ENCODE measurements around the gene CLRN2.

CLRN2 gene

GRCh38 chr4:17544205-17544604 is 29.2 kb downstream of the CLRN2 start:
- TF ChIP-seq, protein P1, sequence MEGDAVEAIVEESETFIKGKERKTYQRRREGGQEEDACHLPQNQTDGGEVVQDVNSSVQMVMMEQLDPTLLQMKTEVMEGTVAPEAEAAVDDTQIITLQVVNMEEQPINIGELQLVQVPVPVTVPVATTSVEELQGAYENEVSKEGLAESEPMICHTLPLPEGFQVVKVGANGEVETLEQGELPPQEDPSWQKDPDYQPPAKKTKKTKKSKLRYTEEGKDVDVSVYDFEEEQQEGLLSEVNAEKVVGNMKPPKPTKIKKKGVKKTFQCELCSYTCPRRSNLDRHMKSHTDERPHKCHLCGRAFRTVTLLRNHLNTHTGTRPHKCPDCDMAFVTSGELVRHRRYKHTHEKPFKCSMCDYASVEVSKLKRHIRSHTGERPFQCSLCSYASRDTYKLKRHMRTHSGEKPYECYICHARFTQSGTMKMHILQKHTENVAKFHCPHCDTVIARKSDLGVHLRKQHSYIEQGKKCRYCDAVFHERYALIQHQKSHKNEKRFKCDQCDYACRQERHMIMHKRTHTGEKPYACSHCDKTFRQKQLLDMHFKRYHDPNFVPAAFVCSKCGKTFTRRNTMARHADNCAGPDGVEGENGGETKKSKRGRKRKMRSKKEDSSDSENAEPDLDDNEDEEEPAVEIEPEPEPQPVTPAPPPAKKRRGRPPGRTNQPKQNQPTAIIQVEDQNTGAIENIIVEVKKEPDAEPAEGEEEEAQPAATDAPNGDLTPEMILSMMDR (IDR thresholded peaks at IDR 0.05; ENCODE audit: control insufficient read depth, extremely low read depth, insufficient read depth) = no peak
- H3K4me3 ChIP-seq (ENCODE audit: low read depth, low read length) = no peak overlapping the region; the same call in 1 of the 2 replicates
- peak; percentile 54 for DNase-seq (ENCODE audit: low read depth)

- TF ChIP-seq, protein P1 (IDR thresholded peaks at IDR 0.05; ENCODE audit: control insufficient read depth, extremely low read depth, insufficient read depth) = no peak
- H3K4me3 ChIP-seq (ENCODE audit: low read depth, low read length) = no peak overlapping the region
- DNase-seq (ENCODE audit: low read depth) = peak; percentile 96
Measured at GRCh38 chr4:17544831-17545234, 29.9 kb downstream of the CLRN2 start.

DNA sequence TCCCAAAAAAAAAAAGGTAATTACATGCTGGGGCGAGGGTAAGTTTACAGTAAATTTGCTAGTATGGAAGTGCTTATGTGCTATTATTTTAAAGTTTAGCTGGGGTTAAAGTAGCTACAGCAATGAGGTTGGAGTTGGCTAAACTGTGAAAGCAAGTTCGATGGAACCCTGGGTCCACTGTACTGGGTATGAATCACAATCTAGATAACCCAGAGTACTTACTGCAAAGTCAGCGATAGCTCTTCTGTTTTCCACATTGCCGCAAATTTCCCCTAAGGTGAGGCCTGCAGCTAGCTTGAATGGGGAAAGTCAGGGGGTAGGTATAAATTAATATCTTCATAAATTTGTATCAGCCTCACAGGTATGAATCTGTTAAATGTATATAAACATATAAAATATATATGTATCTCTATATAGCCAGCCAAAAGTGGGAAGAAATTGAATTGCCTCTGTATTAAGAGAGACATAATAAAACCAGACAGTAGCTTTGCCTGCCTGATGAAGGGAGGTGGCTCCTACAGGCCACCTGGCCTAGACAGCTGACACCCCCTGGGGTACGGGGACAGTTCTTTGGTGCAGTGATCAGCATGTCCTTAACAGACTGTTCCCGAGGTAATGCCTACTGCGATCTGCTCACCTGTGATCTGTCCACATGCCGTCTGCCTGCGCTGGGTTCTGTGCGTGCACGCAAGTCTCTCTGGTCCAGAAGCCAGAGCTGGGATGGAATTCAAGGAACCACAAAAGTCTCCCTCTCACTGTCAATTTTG is 30.6 kb downstream of the CLRN2 start:
- no peak overlapping the region for H3K4me3 ChIP-seq (ENCODE audit: low read depth, low read length)
- TF ChIP-seq, protein P1 (IDR thresholded peaks at IDR 0.05; ENCODE audit: control insufficient read depth, extremely low read depth, insufficient read depth) = no peak
- no peak for DNase-seq (ENCODE audit: low read depth)

DNA sequence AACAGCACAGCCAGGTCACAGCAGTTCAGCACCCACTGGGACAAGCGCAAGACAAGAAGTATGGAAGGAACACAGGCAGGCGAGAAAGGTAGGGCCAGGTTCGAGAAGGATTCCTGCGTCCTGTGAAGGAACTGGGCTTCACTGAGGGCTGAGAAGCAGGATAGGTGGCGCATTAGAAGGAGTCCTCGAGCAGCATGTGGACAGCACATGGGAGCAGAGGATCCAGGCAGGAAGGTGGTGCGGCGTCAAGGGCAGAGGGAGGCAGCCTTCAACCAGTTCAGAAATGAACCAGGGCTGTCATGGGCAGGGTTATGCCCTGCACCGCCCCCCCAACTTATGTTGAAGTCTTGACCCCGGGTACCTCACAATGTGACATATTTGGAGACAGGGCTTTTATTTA is 31.3 kb downstream of the CLRN2 start:
- no peak overlapping the region for H3K4me3 ChIP-seq (ENCODE audit: low read depth, low read length)
- TF ChIP-seq, protein P1 (IDR thresholded peaks at IDR 0.05; ENCODE audit: control insufficient read depth, extremely low read depth, insufficient read depth) = no peak
- no peak for DNase-seq (ENCODE audit: low read depth)

DNA sequence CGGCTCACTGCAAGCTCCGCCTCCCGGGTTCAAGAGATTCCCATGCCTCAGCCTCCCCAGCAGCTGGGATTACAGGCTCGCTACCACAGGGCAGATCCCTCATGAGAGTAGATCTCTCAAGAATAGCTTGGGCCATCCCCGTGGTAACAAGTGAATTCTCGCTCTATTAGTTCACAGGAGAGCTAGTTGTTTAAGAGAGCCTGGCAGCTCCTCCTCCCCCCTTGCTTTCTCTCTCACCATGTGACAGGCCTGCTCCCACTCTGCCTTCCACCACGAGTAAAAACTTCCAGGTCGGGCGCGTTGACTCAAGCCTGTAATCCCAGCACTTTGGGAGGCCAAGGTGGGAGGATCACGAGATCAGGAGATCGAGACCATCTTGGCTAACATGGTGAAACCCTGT is 31.7 kb downstream of the CLRN2 start:
- no peak overlapping the region for H3K4me3 ChIP-seq (ENCODE audit: low read depth, low read length)
- TF ChIP-seq, protein P1 (IDR thresholded peaks at IDR 0.05; ENCODE audit: control insufficient read depth, extremely low read depth, insufficient read depth) = no peak
- no peak for DNase-seq (ENCODE audit: low read depth)

- TF ChIP-seq, protein P1 (IDR thresholded peaks at IDR 0.05; ENCODE audit: control insufficient read depth, extremely low read depth, insufficient read depth) = no peak
Measured at GRCh38 chr4:17550549-17550948, 35.6 kb downstream of the CLRN2 start.

DNA sequence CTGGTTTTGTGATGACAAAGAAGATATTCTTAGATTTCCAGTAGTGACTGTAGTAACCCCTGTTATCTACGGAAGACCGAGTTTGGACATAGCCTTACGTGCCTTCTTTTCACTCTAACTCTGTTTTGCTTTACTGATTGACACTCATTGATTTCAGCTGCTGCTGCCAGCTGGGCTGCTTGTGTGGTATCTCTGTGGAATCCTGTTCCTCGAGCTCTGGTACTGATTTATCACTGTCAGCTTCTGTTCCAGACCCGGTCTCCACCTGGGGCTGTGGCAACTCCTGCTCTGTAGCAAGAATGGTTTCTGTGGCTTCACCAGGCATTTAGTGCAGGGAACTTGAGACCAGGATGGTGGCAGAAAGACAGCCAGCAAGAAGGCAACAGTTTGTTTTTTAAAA is 37.5 kb downstream of the CLRN2 start:
- H3K4me3 ChIP-seq (ENCODE audit: low read depth, low read length) = no peak overlapping the region
- DNase-seq (ENCODE audit: low read depth) = no peak
- TF ChIP-seq, protein P1 (IDR thresholded peaks at IDR 0.05; ENCODE audit: control insufficient read depth, extremely low read depth, insufficient read depth) = no peak

More at GRCh38 chr4:17550549-17550948, 35.6 kb downstream of the CLRN2 start:
- H3K4me3 ChIP-seq (ENCODE audit: low read depth, low read length) = no peak overlapping the region
- no peak for DNase-seq (ENCODE audit: low read depth)

Measured in LNCaP clone FGC (cell line).